Spleen (tissue), 11 donors: Measurements from ENCODE around the gene ARSK. TPM values are rescaled to one million over a fixed set of nuclear protein-coding genes. Genes with fewer than 3 reads are reported as not detected.

ENCODE experiments used
- DNase-seq: peaks from one replicate; pipeline ENCODE4 v3.0.0-alpha.2; 2020
- H3K27ac ChIP-seq, 8 donors: fragments of 200-600 bp; sonication (generic) in 7 of 8; 1 replicate in 4 of 8; 2 replicates in 4 of 8; pipeline versions ENCODE4 v1.5.0 to v1.8.0; 2016 to 2021; ENCODE audit warnings: inconsistent platforms in 4 of 8, mild to moderate bottlenecking in 4 of 8, moderate library complexity in 1 of 8
- H3K27me3 ChIP-seq, 7 donors: fragments of 200-600 bp; sonication (generic) in 6 of 7; replicated peaks in 1 of 7; 1 replicate in 4 of 7; 2 replicates in 3 of 7; pipeline versions ENCODE4 v1.5.0 to v1.8.0; 2016 to 2021; ENCODE audit warnings: inconsistent platforms in 3 of 7, mild to moderate bottlenecking in 1 of 7
- H3K36me3 ChIP-seq, 6 donors: fragments of 200-600 bp; sonication (generic) in 5 of 6; 1 replicate in 4 of 6; 2 replicates in 2 of 6; pipeline versions ENCODE4 v1.5.0 to v1.8.0; 2016 to 2021; ENCODE audit warnings: inconsistent platforms in 2 of 6
- H3K4me1 ChIP-seq, 6 donors: fragments of 200-600 bp; sonication (generic) in 5 of 6; 1 replicate in 3 of 6; 2 replicates in 3 of 6; pipeline versions ENCODE4 v1.5.0 to v1.8.0; 2016 to 2021; ENCODE audit warnings: inconsistent platforms in 3 of 6
- H3K4me3 ChIP-seq, 8 donors: fragments of 200-600 bp; sonication (generic) in 7 of 8; 1 replicate in 4 of 8; 2 replicates in 4 of 8; pipeline versions ENCODE4 v1.5.0 to v1.8.0; 2016 to 2021; ENCODE audit warnings: inconsistent platforms in 4 of 8, mild to moderate bottlenecking in 4 of 8, moderate library complexity in 2 of 8
- H3K9me3 ChIP-seq, 8 donors: fragments of 200-600 bp; sonication (generic) in 7 of 8; 1 replicate in 4 of 8; 2 replicates in 4 of 8; pipeline versions ENCODE4 v1.5.0 to v1.8.0; 2016 to 2021; ENCODE audit warnings: inconsistent platforms in 4 of 8
- CTCF ChIP-seq, 11 experiments: fragments of 200-600 bp in 7 of 11; fragments of 450-650 bp in 4 of 11; sonication (generic) in 4 of 11; IDR thresholded peaks in 8 of 11; conservative IDR thresholded peaks in 3 of 11; 1 replicate in 7 of 11; 2 replicates in 4 of 11; pipeline versions ENCODE4 v1.4.0 to v1.8.0; 2016 to 2021; ENCODE audit warnings: antibody characterized with exemption in 11 of 11, inconsistent platforms in 4 of 11, mild to moderate bottlenecking in 1 of 11
- POLR2A ChIP-seq, 3 donors: fragments of 450-650 bp; IDR thresholded peaks; one replicate each; pipeline ENCODE4 v1.5.1; 2017; ENCODE audit warnings: antibody characterized with exemption in 3 of 3, mild to moderate bottlenecking in 1 of 3
- POLR2AphosphoS5 ChIP-seq, 3 donors: sonication (generic); formaldehyde crosslinking; IDR thresholded peaks; one replicate each; pipeline ENCODE4 v1.5.1; 2017; ENCODE audit warnings: antibody characterized with exemption in 3 of 3
- WGBS, 5 donors: extraction: QIAGEN DNeasy Blood & Tissue Kit in 3 of 5; methylation state at CpG; one replicate each; pipeline versions ENCODE4 v1.1.5 to v1.1.7; 2013 to 2018; 5-methylcytosine and 5-hydroxymethylcytosine counted together
- intact Hi-C: fragments of 100-400 bp; cut with DNase I; formaldehyde crosslinking; loops from one replicate; pipeline ENCODE4 v1.15.0; 2023; ENCODE audit warnings: low total_unique reads
- polyA plus RNA-seq, 3 donors: library from polyadenylated mRNA; stranded (reverse); fragments of 200-250 nt; gene quantifications; one replicate each; pipeline ENCODE4 v1.2.1, GENCODE V29; 2013
- total RNA-seq, 7 donors: library from RNA; depleted of rRNA in 3 of 7; stranded (reverse); fragments of >200 nt in 3 of 7; fragmentation: NEBNext Ultra II Directional in 4 of 7; extraction: Animal tissue kit (Norgen Biotek cat#: 25700) in 4 of 7; gene quantifications; one replicate each; pipeline versions ENCODE4 v1.1.0 to v1.2.1, GENCODE V29; 2016 to 2021
- donor health status: healthy with polysubstance abuse.
- donor health status: DM: no; HTN: no; CAD: no; lungs with moderate emphysema.
- donor health status: DM: no; HTN: no; CAD: no.
- donor health status: Bipolar disorder and iron deficiency.
- donor health status: healthy.
- donor health status: DM: no; HTN: no; CAD: no.
- donor health status: DM: yes; HTN: yes; CAD: no.

Gene ARSK
- total and polyA plus RNA-seq, 10 donors, result 1.6 to 7.9 (median 3.2) TPM

GRCh38 chr5:95524423-95524822 lies 30.5 kb upstream of the ARSK start:
- Histone ChIP-seq H3K4me1 (no peaks in the 10 kb centered on the region), H3K27me3 (no peaks in the 10 kb centered on the region), H3K4me3 (no peak overlapping the region), H3K27ac (no peak overlapping the region), H3K9me3 (no peaks in the 10 kb centered on the region), H3K36me3 (peaks cover 0 to 100% (median 62%) of the 10 kb centered on the region in 6 donors)
- intact Hi-C loops, result no loop called here
- TF ChIP-seq CTCF (IDR thresholded peaks at IDR 0.05 in 8 of 11, conservative IDR thresholded peaks at IDR 0.05 in 3 of 11) (no peak), POLR2AphosphoS5 (IDR thresholded peaks at IDR 0.05) (no peak), POLR2A (IDR thresholded peaks at IDR 0.05) (no peak)
- no peak for DNase-seq
- 92 to 97% (median 96%) methylated on average over 2 of the region's 2 CpGs for WGBS, 5 donors

DNA sequence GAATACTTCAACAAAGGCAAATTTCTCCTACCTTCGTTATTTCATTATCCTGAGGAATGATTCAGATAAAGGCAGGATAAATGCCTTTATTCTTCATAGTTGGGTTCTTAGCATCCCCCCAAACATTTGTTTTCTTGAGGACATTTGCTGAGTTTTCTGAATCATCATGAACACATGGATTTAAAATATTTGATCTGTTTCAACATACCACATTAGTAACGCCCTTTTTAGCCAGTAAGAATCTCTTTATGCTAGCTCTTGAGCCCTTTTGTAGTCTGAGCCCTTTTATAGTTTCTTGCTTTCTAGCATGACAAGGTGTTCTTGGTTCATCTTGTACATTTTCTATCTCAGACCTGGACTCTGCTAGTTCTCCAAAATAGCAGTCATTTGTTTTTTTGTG lies 28.0 kb upstream of the ARSK start:
- WGBS, 5 donors, result 96 to 98% (median 97%) methylated on average over 2 of the region's 2 CpGs
- no peak for DNase-seq
- TF ChIP-seq POLR2A (IDR thresholded peaks at IDR 0.05) (no peak), POLR2AphosphoS5 (IDR thresholded peaks at IDR 0.05) (no peak), CTCF (IDR thresholded peaks at IDR 0.05 in 8 of 11, conservative IDR thresholded peaks at IDR 0.05 in 3 of 11) (no peak)
- peaks cover 0 to 98% (median 56%) of the 10 kb centered on the region in 6 donors for H3K36me3 ChIP-seq
- H3K27ac ChIP-seq, result no peak overlapping the region
- H3K4me3 ChIP-seq, result no peak overlapping the region
- intact Hi-C loops, result no loop called here
- H3K9me3 ChIP-seq, result no peaks in the 10 kb centered on the region
- H3K4me1 ChIP-seq, result no peaks in the 10 kb centered on the region
- no peaks in the 10 kb centered on the region for H3K27me3 ChIP-seq

- Histone ChIP-seq H3K27ac (no peak overlapping the region), H3K9me3 (no peaks in the 10 kb centered on the region), H3K4me3 (no peak overlapping the region), H3K27me3 (no peaks in the 10 kb centered on the region), H3K36me3 (peaks cover 0 to 98% (median 51%) of the 10 kb centered on the region in 6 donors), H3K4me1 (no peaks in the 10 kb centered on the region)
- TF ChIP-seq CTCF (IDR thresholded peaks at IDR 0.05 in 8 of 11, conservative IDR thresholded peaks at IDR 0.05 in 3 of 11), result no peak
- TF ChIP-seq POLR2AphosphoS5 (IDR thresholded peaks at IDR 0.05), result no peak
- no peak for TF ChIP-seq POLR2A (IDR thresholded peaks at IDR 0.05)
- no peak for DNase-seq
- intact Hi-C loops, result no loop called here
Observed at GRCh38 chr5:95528565-95528964, 26.3 kb upstream of the ARSK start.

GRCh38 chr5:95530416-95530815 lies 24.5 kb upstream of the ARSK start:
- H3K4me1 ChIP-seq, result no peaks in the 10 kb centered on the region
- 93 to 99% (median 98%) methylated on average over 2 of the region's 2 CpGs for WGBS, 5 donors
- H3K27ac ChIP-seq, result no peak overlapping the region
- intact Hi-C loops, result no loop called here
- TF ChIP-seq CTCF (IDR thresholded peaks at IDR 0.05 in 8 of 11, conservative IDR thresholded peaks at IDR 0.05 in 3 of 11) (no peak), POLR2A (IDR thresholded peaks at IDR 0.05) (no peak), POLR2AphosphoS5 (IDR thresholded peaks at IDR 0.05) (no peak)
- H3K27me3 ChIP-seq, result no peaks in the 10 kb centered on the region
- peaks cover 0 to 97% (median 43%) of the 10 kb centered on the region in 6 donors for H3K36me3 ChIP-seq
- no peak for DNase-seq
- no peak overlapping the region for H3K4me3 ChIP-seq
- H3K9me3 ChIP-seq, result no peaks in the 10 kb centered on the region
